SH-SY5Y (cell line): ENCODE data around the gene PRIM1.

ENCODE experiments used
- GATA2 ChIP-seq: IDR thresholded peaks from 2 replicates; pipeline ENCODE4 v1.6.1; 2011; ENCODE audit warnings: mild to moderate bottlenecking, low read depth, low read length
- GATA3 ChIP-seq: IDR thresholded peaks from 2 replicates; pipeline ENCODE4 v1.6.1; 2011; ENCODE audit warnings: low read depth, mild to moderate bottlenecking, low read length, moderate library complexity

GRCh38 chr12:56781726-56782125, 29.6 kb upstream of the PRIM1 start:
- no peak for TF ChIP-seq GATA2
- TF ChIP-seq GATA3: no peak
